NB4 (cell line): ENCODE results near the gene OPA3.

Source experiments
- POLR2A ChIP-seq: IDR thresholded peaks from 2 replicates; pipeline ENCODE4 v1.6.1; 2011; ENCODE audit warnings: mild to moderate bottlenecking; ENCODE audit not compliant: insufficient read length; ENCODE audit errors: extremely low read depth
- TF ChIP-seq, protein P1 (sequence below): IDR thresholded peaks from one replicate; pipeline ENCODE4 v1.5.1; 2012; ENCODE audit warnings: low read depth, low read length

- TF ChIP-seq POLR2A: no peak
- TF ChIP-seq, protein P1, sequence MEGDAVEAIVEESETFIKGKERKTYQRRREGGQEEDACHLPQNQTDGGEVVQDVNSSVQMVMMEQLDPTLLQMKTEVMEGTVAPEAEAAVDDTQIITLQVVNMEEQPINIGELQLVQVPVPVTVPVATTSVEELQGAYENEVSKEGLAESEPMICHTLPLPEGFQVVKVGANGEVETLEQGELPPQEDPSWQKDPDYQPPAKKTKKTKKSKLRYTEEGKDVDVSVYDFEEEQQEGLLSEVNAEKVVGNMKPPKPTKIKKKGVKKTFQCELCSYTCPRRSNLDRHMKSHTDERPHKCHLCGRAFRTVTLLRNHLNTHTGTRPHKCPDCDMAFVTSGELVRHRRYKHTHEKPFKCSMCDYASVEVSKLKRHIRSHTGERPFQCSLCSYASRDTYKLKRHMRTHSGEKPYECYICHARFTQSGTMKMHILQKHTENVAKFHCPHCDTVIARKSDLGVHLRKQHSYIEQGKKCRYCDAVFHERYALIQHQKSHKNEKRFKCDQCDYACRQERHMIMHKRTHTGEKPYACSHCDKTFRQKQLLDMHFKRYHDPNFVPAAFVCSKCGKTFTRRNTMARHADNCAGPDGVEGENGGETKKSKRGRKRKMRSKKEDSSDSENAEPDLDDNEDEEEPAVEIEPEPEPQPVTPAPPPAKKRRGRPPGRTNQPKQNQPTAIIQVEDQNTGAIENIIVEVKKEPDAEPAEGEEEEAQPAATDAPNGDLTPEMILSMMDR: no peak
Measured at GRCh38 chr19:45560038-45560437, 24.6 kb downstream of the OPA3 start.
